Fibroblast of peridontal ligament (primary cell): ENCODE measurements around the gene RUFY3.
"Not testable (repeated sequence)": the region's sequence is repeated elsewhere in the genome, so short reads cannot be mapped to it uniquely, and the experiment has no call there.

Experiments
- DNase-seq: peaks from one replicate; pipeline ENCODE4 v3.0.0-alpha.2; 2010; ENCODE audit errors: extremely low read depth

Gene RUFY3

DNA sequence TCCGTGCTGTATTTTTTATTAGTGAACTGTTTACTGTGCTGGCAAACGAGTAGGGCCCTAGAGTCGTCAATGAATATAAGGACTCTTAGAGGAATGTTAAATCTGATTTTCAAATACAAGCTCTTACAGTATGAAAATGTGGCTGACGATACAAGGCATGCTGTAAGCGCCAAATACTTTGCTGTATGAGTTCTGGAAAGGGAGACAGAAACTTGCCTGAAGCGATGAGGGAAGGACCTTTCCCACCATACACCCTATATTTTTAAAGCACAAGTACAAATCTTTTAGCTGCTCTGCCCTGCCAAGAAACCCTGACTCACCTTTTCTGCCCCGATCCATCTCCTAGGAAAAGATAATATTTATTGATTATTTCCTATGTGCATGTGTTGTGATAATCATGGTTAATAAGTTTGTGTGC, 15.7 kb upstream of the RUFY3 start:
- no peak for DNase-seq

DNA sequence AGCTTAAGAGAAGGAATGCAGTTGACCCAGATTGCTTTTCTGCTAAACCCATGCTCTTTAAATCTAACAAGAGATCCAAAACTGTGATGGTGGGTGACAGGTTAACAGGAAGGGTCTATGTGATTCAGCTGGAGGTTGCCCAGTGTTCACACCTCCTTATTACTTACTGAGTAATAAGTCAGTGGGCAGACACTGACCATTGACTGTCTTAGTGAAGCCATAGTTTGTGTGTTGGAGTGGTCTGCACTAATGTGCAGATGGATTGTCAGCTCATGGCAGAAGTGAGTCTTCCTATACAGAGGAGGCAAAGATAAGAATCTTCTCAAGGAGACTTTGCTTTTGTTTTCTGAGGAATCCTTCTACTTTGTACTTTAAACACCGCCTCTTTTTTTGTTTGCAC, 15.2 kb upstream of the RUFY3 start:
- no peak for DNase-seq

DNA sequence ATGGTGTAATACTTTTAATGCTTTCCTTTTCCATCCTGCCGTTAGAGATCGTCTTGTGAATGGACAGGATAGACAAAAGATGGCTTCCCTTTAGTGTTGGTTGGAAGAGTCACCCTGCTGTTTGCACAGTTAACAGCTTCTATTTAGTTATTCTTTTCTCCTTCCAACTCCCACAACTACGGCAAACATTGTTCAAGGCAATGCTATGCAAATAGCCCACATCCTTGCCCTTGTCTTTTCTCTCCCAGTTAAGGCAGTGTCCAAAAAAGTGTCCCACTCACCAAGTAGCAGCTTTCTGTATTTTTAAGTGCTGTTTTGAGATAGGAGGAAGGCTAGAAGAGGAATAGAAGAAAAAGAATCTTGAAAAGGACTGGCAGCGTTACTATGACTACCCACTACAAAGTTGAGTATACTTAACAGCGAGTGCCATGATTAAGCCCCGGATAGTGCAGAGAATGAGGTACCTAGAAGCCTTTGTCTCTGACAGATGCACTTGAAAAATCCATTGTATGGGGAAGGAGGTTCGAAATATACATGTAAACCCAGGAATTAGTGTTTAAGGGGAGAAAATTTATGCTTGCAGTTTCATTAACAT, 12.1 kb upstream of the RUFY3 start:
- DNase-seq: no peak

DNA sequence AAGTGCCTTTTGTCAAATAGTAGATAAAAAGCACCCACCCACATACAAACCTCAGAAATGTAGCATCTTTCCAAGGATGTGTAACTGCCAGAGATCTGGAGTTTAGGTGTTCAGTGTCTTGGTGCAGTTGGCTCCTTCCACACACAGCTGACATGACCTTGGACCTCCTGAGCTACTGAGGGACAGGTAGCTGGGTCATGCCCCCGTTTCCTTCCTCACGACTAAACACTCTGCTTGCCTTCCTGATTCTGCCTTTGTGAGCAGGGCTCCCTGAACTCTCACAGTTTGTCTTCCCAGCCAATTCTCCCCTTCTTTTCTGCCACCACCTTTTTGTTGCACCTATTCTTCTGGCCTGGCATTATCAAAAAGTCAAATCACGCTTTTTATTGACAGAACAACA, 10.2 kb upstream of the RUFY3 start:
- DNase-seq: no peak

DNA sequence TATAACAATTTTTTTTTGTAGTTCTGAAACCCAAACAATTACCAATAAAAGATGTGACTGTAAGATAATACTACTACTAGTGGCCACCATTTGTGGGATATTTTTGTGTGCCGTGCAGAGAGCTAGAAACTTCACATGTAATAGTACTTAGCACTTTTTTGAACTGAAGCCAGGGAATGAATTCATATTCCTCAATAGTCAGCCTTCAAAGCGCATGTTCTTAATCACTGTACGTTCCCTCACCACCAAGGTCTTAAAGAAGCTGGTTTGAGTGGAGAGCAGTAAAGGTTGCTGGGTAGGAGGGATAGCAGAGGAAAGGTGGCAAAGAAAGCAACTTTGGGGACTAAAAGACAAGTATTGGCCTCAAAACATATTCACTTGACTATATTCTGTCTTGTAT, 9.6 kb upstream of the RUFY3 start:
- no peak for DNase-seq

DNA sequence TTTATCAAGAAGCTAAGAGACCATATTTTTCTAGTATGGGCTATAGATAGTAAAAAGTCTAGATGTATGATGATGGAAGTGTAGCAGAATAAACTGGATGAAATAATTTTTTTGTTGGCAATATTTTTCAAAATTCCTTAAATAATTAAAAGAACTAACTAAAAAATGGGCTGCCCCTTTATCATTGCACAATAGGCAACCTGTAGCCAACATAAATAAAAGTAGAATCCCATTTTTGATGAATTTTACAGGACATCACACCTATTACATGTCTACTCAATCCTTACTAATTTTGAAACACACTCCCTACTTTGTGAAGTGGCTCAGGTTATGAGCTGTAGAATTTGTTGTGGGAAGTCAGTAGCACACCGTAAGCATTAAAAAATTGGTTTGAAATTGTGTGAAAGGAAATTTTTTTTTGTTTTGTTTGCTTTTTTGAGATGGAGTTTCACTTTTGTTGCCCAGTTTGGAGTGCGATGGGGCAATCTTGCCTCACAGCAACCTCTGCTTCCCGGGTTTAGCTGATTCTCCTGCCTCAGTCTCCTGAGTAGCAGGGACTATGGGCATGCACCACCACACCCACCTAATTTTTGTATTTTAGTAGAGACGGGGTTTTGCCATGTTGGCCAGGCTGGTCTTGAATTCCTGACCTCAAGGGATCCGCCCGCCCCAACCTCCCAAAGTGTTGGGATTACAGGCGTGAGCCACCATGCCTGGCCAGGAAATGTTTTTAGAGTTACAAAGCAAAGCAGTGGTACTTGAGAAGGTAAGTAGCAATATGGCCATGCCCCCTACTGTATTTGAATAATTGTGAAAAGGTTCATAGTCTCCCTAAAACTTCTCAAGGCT, 8.9 kb upstream of the RUFY3 start:
- DNase-seq: no peak

DNA sequence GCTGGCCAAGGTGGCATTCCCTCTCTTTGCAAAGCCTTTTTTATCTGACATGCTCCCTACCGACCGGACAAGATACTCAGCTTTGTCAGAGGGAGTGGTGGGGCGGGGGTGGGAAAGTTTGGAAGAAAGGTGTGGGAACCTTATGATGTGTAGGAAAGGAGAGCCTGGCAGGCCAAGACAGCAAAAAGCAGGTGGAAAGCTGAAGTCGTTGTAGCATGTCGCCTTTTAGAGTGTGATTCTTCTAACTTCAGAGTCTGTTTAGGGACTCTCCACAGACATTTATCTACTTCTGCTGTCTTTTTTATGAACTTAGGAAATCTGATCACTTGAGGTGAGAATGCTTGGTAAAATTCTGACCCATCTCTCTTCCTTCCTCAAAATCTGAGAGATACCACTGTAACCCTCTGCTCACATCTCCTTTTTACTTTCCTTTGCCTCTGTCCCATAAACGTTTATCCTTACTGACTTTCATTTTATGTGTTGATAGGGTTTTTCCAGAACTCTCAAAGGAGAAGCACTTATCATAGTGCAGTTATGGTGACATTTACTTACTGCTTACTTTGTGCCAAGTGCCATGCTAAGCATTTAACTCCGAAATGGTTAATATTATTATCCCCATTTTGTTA, 8.2 kb upstream of the RUFY3 start:
- no peak for DNase-seq

DNA sequence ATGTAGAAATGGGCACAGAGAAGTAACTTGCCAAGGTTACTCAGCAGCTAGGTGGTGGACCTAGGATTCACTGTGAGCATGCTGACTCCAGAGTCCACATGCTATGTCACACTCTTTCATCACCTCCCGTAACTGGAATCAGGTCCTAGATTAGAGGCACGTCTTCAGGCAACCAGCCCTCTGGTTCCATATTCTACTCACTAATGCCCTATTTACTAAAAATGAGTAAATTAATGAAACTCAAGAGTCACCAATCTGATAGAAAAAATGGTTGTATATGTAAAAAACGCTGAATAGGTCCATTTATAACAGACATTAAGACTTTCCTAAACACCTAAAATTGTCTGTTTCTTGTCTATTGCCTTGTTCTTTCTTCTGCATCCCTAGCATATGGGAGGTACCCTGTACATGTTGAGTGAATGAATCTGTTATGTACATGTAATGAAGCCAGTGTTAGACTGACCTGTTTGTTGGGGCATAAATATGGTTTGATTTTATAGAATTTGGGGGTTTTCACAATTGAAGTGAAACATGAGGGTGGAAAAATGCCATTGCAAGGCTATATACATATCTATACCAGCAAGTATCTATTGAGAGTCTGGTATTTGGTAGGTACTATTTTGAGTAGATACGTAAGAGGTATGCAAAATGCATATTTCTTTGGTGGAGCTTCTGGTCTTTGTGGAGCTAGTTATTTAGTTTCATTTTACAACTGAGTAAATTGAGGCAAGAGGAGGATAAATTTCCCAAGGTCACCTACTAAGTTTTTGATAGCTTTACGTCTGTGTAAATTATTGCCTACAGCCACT, 7.5 kb upstream of the RUFY3 start:
- DNase-seq: no peak

DNA sequence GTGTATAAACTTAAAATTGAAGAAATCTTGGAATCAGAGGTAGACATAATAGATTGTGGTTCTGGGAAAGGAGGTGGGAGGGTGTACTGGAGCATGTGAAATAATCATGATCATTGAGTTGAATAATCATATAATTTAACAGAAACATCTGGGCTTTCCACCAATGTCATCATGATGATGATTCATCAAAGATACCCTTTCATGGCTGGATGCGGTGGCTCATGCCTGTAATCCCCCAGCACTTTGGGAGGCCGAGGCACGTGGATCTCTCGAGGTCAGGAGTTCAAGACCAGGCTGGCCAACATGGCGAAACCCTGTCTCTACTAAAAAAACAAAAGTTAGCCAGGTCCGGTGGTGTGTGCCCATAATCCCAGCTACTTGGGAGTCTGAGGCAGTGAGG, 6.7 kb upstream of the RUFY3 start:
- peak; percentile 84 for DNase-seq

DNA sequence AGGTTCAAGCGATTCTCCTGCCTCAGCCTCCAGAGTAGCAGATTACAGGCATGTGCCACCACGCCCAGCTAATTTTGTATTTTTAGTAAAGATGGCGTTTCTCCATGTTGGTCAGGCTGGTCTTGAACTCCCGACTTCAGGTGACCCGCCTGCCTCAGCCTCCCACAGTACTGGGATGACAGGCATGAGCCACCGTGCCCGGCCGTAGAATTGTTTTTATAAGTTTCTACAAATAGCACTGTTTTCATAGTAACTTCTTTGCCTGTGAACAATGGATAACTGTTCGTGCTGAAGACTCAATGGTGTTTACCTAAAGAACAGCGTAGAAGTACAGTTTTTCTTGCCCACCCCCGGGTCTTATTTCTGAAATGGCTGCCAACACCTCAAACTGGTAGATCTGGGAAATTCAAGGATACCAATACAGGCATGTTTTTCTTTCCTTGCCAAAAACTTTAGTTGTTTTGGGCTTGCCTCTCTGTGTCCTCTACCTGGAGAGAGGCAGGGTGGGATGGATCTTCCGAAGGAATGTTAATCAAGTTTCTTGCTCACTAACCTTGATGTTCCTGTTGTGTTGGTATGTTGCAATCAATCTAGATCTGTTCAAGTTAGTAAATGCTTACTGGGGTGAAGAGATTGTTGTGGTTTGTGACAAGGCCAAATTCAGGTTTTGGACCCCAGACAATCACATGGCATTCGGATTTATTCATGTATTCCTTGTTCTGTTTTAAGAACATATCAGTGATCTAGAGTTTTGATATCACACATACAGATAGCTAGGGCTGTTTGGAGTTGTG, 2.8 kb upstream of the RUFY3 start:
- no peak for DNase-seq

DNA sequence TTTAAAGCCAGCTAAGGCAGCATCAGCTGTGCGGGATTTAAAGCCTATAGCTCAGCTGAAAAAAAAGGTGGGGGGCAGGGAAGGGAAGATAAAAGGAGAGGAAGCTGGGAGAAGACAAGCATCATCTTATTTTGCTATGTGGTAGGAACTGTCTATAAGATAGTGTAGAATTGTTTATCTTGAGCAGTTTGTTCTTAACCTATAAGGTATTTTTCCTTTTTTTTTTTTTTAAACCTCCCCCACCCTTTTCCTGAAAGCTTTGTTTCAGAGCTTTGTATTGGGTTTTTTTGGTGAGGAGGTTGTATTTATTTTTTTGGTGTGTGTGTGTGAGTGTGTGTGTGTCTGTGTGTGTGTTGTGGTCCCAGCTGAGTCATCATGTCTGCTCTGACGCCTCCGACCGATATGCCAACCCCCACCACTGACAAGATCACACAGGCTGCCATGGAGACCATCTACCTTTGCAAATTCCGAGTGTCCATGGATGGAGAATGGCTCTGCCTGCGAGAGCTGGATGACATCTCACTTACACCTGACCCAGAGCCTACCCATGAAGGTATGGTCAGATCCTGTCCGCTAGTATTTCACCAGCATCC, 531 bp downstream of the RUFY3 start:
- DNase-seq: peak; percentile 79

DNA sequence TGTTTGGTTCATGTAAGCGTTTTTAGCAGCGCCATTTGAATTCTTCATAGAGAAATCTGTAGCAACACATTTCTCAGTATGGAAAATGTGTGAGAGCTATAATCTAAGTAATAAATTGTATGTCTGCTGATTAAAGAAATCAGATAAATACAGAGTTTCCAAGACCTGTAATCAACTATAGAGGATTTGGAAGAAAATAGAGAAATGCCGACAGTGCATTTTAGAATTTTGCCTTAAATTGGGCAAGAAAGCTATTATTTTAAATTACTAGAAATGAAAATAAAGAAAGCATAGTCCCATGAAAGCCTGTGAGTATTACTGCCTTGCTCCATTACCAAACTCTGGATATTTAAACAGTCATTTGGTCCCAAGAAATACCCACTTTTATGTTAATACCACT, 2.7 kb downstream of the RUFY3 start:
- DNase-seq: no peak

DNA sequence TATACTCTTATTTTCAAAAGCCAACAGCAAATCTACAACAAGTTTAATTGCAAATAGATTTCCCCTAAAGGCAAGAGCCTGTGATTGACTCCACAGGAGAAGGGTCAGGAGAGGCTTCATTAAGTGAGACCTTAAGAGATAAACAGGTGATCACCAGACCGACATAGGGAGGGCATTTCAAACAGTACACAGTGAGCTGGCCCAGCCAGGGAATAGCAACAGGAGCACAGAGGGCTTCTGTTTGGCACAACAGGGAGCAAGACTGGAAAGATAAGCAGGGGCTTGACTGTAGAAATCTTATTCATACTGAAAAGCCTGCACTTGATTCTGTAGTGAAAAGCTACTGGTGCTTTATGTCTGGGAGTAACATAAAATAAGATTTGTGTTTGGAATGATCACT, 3.9 kb downstream of the RUFY3 start:
- DNase-seq: no peak

DNA sequence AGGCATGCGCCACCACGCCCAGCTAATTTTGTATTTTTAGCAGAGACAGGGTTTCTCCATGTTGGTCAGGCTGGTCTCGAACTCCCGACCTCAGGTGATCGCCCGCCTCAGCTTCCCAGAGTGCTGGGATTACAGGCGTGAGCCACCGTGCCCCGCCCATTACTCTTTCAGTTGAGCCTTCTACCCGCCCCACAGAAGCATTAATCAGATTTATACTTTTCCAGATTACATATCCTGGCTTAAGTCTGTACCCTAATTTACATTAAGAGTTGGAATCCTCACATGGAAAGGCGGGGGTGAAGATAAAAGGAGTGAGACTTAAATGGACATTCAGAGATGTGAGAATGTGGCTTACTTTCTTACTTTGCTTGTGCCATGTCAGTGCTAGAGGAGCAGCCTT, 4.8 kb downstream of the RUFY3 start:
- DNase-seq: not testable (repeated sequence)

DNA sequence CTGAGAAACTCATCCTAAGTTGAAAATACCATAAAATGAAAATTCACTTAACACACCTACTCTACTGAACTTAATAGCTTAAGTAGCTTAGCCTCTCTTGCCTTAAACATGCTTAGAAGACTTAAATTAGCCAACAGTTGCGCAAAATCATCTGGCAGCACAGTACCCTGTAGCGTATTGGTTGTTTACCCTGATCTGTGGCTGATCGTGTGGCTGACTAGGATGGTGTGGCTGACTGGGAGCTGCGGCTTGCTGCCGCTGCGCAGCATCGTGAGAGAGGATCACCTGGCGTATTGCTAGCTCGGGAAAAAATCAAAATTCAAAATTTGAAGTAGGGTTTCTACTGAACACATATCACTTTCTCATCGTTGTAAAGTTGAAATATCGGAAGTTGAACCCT, 6.3 kb downstream of the RUFY3 start:
- DNase-seq: no peak

DNA sequence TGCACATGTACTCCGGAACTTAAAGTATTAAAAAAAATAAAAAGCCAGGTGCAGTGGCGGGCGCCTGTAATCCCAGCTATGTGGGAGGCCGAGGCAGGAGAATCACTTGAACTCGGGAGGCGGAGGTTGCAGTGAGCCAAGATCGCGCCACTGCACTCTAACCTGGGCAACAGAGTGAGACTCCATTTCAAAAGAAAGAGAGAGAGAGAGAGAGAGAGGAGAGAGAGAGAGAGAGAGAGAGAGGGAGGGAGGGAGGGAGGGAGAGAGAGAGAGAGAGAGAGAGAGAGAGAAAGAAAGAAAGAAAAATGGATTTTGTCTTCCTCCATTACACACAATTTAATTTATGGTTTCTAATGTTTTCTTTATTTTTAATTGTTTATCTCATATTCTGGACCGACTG, 11.1 kb downstream of the RUFY3 start:
- DNase-seq: not testable (repeated sequence)

DNA sequence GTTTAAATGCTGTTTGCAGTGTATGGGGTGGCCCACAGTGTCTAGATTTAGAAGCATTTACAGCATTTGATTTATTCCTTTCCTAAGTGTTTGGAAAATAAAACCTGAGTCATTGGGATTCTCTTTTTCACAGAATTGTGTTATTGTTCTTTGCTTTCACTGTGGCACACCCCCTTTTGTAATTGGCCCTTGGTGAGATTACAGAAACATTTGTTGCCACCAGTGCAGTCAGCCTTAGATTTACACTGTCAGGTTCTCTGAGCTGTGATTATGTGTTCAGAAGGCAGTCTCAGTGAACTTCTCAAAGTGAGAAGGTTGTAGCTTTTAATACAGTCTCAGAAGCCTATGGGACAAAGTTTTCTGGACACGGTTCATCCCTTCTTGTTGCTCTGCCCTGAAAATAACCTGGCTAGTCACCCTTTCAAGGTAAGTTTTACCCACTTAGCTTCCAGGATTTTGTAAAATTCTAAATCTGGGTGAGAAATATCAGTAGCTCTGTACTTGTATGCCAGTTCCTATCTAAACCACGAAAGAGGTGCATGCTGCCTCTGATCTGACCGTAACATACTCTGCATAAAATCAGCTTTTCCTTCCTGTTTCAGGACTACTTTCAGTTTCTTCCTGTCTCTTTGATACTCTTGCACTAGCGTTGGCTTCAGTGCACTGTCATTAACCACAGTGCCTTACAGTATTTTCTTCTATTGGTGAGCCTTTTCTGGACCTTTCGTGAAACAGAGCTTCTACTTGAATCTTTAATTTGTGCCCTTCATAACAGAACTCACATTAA, 12.6 kb downstream of the RUFY3 start:
- DNase-seq: peak; percentile 62

DNA sequence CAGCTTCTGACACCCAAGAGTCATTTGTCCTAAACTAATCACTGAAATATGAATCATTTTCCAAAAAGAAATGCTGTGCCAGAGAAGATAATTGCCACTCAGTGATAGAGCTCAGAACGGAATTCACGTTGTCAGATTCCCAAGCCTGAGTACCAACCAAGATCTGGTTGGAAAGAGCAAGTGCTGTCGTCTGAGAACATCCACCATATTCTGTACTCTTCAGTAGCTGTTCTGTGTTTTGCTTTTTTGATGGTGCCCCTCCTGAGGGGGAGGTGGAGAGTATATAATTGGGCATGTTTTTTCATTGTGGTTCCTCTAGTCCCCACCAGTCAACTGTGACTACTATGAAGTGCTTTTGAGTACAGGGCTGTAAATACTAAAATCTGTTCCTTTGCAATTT, 13.2 kb downstream of the RUFY3 start:
- no peak for DNase-seq

DNA sequence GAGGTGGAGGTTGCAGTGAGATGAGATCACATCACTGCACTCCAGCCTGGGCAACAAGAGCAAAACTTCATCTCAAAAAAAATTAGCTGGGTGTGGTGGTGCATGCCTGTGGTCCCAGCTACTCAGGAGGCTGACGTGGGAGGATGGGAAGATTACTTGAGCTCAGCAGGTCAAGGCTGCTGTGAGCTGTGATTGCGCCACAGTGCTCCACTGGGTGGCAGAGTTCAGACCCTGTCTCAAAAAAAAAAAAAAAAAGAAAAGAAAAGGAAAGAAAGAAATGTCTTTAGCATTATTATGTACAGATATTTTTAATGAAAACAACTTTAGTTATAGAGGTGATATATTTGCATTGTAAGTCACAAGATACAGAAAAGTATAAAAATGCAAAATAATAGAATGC, 14.2 kb downstream of the RUFY3 start:
- peak; percentile 75 for DNase-seq

DNA sequence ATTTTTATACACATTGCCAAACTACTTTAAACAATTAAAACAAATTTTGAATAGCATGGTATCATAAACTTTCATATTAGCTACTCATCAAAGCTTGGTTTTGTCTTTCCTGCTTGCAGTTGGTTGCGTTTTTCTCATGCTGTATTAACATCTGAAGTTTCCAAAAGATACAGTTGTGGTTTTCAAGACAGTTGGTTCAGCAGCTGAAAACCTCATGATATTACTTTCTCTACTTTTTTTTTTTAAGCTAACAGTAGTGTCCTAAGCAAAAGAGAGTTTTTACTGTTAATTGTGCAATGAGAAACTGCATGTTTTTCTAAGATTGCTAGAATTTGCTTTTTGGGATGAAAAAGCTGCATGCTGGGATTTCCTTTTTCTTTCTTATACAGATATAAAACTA, 15.2 kb downstream of the RUFY3 start:
- DNase-seq: peak; percentile 35
